Ascending aorta (tissue), 2 donors: ENCODE data around the gene PRR30. TPM values are rescaled to one million over a fixed set of nuclear protein-coding genes. Genes with fewer than 3 reads are reported as not detected.

ENCODE experiments used
- DNase-seq, 2 donors: peaks; one replicate each; pipeline ENCODE4 v3.0.0-alpha.2; 2019; ENCODE audit warnings: low spot score in 2 of 2
- H3K27ac ChIP-seq, 2 donors: fragments of 200-600 bp; sonication (generic); one replicate each; pipeline ENCODE4 v1.5.1; 2016 to 2017; ENCODE audit warnings: mild to moderate bottlenecking in 1 of 2
- H3K27me3 ChIP-seq: fragments of 200-600 bp; sonication (generic); one replicate; pipeline ENCODE4 v1.5.1; 2017
- H3K36me3 ChIP-seq, 2 donors: fragments of 200-600 bp; sonication (generic); one replicate each; pipeline ENCODE4 v1.5.1; 2016
- H3K4me1 ChIP-seq, 2 donors: fragments of 200-600 bp; sonication (generic); one replicate each; pipeline ENCODE4 v1.5.1; 2016 to 2017; ENCODE audit warnings: mild to moderate bottlenecking in 1 of 2
- H3K4me3 ChIP-seq, 2 donors: fragments of 200-600 bp; sonication (generic); one replicate each; pipeline ENCODE4 v1.5.1; 2016 to 2017; ENCODE audit warnings: mild to moderate bottlenecking in 1 of 2
- H3K9me3 ChIP-seq, 2 donors: fragments of 200-600 bp; sonication (generic); one replicate each; pipeline ENCODE4 v1.5.1; 2016
- CTCF ChIP-seq, 3 experiments: fragments of 200-600 bp in 2 of 3; fragments of 450-650 bp in 1 of 3; sonication (generic) in 2 of 3; IDR thresholded peaks; one replicate each; pipeline ENCODE4 v1.5.1; 2016 to 2019; ENCODE audit warnings: antibody characterized with exemption in 3 of 3, mild to moderate bottlenecking in 1 of 3, moderate library complexity in 1 of 3
- intact Hi-C: fragments of 100-400 bp; cut with DNase I; formaldehyde crosslinking; loops from one replicate; pipeline ENCODE4 v1.15.1; 2023
- total RNA-seq: library from RNA; depleted of rRNA; stranded (reverse); fragments of >200 nt; gene quantifications from one replicate; pipeline ENCODE4 v1.1.0, GENCODE V29; 2016

PRR30 gene
- not detected for total RNA-seq

GRCh38 chr2:27139310-27139709 lies at the start of gene PRR30:
TSS of gene PRR30 (minus strand) at chr2:27139410. CDS start at chr2:27138329, 1,081 bp downstream.
- TF ChIP-seq CTCF (IDR thresholded peaks at IDR 0.05) = no peak
- Histone ChIP-seq H3K9me3 (no peaks in the 10 kb centered on the region), H3K4me3 (no peak within 1 kb of the TSS), H3K36me3 (no peaks in the 10 kb centered on the region), H3K4me1 (no peaks in the 10 kb centered on the region), H3K27ac (no peak within 1 kb of the TSS), H3K27me3 (no peaks in the 10 kb centered on the region)
- DNase-seq = no peak
- intact Hi-C loops = loop anchor here (10.0 kb wide), 1 partner anchor 355 kb away; the partner anchor contains the start of genes FNDC4 and GCKR

- no peak for TF ChIP-seq CTCF (IDR thresholded peaks at IDR 0.05)
- H3K4me3 ChIP-seq = no peak overlapping the region
- no peaks in the 10 kb centered on the region for H3K36me3 ChIP-seq
- H3K4me1 ChIP-seq = peaks cover 0 to 14% of the 10 kb centered on the region in 2 donors
- no peaks in the 10 kb centered on the region for H3K9me3 ChIP-seq
- no peak for DNase-seq
- no peaks in the 10 kb centered on the region for H3K27me3 ChIP-seq
- intact Hi-C loops = no loop called here
- peak overlapping the region in 1 of 2 donors; percentile 88 for H3K27ac ChIP-seq
Observed at GRCh38 chr2:27186613-27187345, 47.6 kb upstream of the PRR30 start.

GRCh38 chr2:27185331-27186026 lies 46.3 kb upstream of the PRR30 start:
- Histone ChIP-seq H3K36me3 (no peaks in the 10 kb centered on the region), H3K4me1 (peaks cover 0 to 14% of the 10 kb centered on the region in 2 donors), H3K4me3 (no peak overlapping the region), H3K9me3 (no peaks in the 10 kb centered on the region), H3K27ac (peak overlapping the region; percentile 76 to 88), H3K27me3 (no peaks in the 10 kb centered on the region)
- TF ChIP-seq CTCF (IDR thresholded peaks at IDR 0.05) = no peak
- intact Hi-C loops = no loop called here
- peak in 1 of 2 donors; percentile 73 for DNase-seq

- Histone ChIP-seq H3K9me3 (no peaks in the 10 kb centered on the region), H3K4me3 (no peak overlapping the region), H3K36me3 (no peaks in the 10 kb centered on the region), H3K27ac (peak overlapping the region; percentile 76 to 88), H3K4me1 (peaks cover 0 to 14% of the 10 kb centered on the region in 2 donors), H3K27me3 (no peaks in the 10 kb centered on the region)
- DNase-seq = peak in 1 of 2 donors; percentile 71
- intact Hi-C loops = no loop called here
- no peak for TF ChIP-seq CTCF (IDR thresholded peaks at IDR 0.05)
Observed at GRCh38 chr2:27184115-27184514, 44.9 kb upstream of the PRR30 start.

- no peak for DNase-seq
- TF ChIP-seq CTCF (IDR thresholded peaks at IDR 0.05) = no peak
- Histone ChIP-seq H3K27me3 (no peaks in the 10 kb centered on the region), H3K27ac (peak overlapping the region in 1 of 2 donors; percentile 9), H3K36me3 (no peaks in the 10 kb centered on the region), H3K4me3 (no peak overlapping the region), H3K9me3 (no peaks in the 10 kb centered on the region), H3K4me1 (peaks cover 0 to 14% of the 10 kb centered on the region in 2 donors)
- intact Hi-C loops = no loop called here
Observed at GRCh38 chr2:27182346-27182745, 43.1 kb upstream of the PRR30 start.
